Natural killer cell (primary cell): ENCODE measurements around the gene MFSD2B. TPM values are rescaled to one million over a fixed set of nuclear protein-coding genes. Genes with fewer than 3 reads are reported as not detected.

ENCODE experiments used
- ATAC-seq, 3 donors: fragments of 150-1000 bp in 2 of 3; fragments of 200-7000 bp in 1 of 3; cut with Tn5 transposase; 1 replicate in 1 of 3; 2 replicates in 2 of 3; pipeline ENCODE4 v1.10.0; 2021; ENCODE audit warnings: mild to moderate bottlenecking in 2 of 3, moderate library complexity in 2 of 3
- DNase-seq, 2 donors: peaks; one replicate each; pipeline versions ENCODE4 v3.0.0 to v3.0.0-alpha.2; 2013 to 2021; ENCODE audit warnings: mixed read lengths in 1 of 2
- H3K27ac ChIP-seq: one replicate; pipeline ENCODE4 v1.5.1; 2013; ENCODE audit warnings: mild to moderate bottlenecking, low read length
- H3K27me3 ChIP-seq: one replicate; pipeline ENCODE4 v1.6.1; 2013; ENCODE audit warnings: low read length; ENCODE audit not compliant: control insufficient read depth, insufficient read depth
- H3K36me3 ChIP-seq: one replicate; pipeline ENCODE4 v1.6.1; 2013; ENCODE audit warnings: low read length; ENCODE audit not compliant: control insufficient read depth, insufficient read depth
- H3K4me1 ChIP-seq: one replicate; pipeline ENCODE4 v1.6.1; 2013; ENCODE audit warnings: low read length; ENCODE audit not compliant: control insufficient read depth, insufficient read depth
- H3K4me3 ChIP-seq: one replicate; pipeline ENCODE4 v1.5.1; 2013; ENCODE audit warnings: low read length
- H3K9me3 ChIP-seq: one replicate; pipeline ENCODE4 v1.6.1; 2013; ENCODE audit warnings: low read length; ENCODE audit not compliant: control insufficient read depth, insufficient read depth
- H3K27ac Mint-ChIP-seq, 2 donors: one replicate each; pipeline ENCODE4 v1.8.0; 2022; ENCODE audit warnings: mild to moderate bottlenecking in 2 of 2, mixed read lengths in 2 of 2, moderate library complexity in 1 of 2
- H3K27me3 Mint-ChIP-seq, 2 donors: one replicate each; pipeline ENCODE4 v1.8.0; 2022; ENCODE audit warnings: low read depth in 2 of 2, mixed read lengths in 2 of 2
- H3K36me3 Mint-ChIP-seq: one replicate; pipeline ENCODE4 v1.8.0; 2022; ENCODE audit warnings: mixed read lengths
- H3K4me1 Mint-ChIP-seq, 2 donors: one replicate each; pipeline ENCODE4 v1.8.0; 2022; ENCODE audit warnings: mixed read lengths in 2 of 2
- H3K4me3 Mint-ChIP-seq: one replicate; pipeline ENCODE4 v1.8.0; 2022; ENCODE audit warnings: mild to moderate bottlenecking, moderate library complexity, mixed read lengths
- H3K9me3 Mint-ChIP-seq, 2 donors: one replicate each; pipeline ENCODE4 v1.8.0; 2022; ENCODE audit warnings: mixed read lengths in 2 of 2
- CTCF ChIP-seq: fragments of 200-600 bp; IDR thresholded peaks from one replicate; pipeline ENCODE4 v1.8.0; 2022; ENCODE audit warnings: antibody characterized with exemption
- WGBS: methylation state at CpG from one replicate; pipeline ENCODE4 v1.1.7; 2013; ENCODE audit warnings: missing lambda C conversion rate; ENCODE audit not compliant: insufficient coverage; 5-methylcytosine and 5-hydroxymethylcytosine counted together
- intact Hi-C: fragments of 100-400 bp; cut with micrococcal nuclease; formaldehyde crosslinking; loops from one replicate; pipeline ENCODE4 v1.14.2; 2022
- total RNA-seq, 4 donors: library from RNA; stranded (reverse); fragments of 120-200 nt in 1 of 4; gene quantifications; one replicate each; pipeline versions ENCODE4 v1.2.3 to v1.2.4, GENCODE V29; 2013 to 2022

Gene MFSD2B
- total RNA-seq, 3 donors from 2014 or later (not counting 1 experiment from before 2014, with no cell fraction given) = 0.93 to 1.1 TPM; not detected in 1

DNA sequence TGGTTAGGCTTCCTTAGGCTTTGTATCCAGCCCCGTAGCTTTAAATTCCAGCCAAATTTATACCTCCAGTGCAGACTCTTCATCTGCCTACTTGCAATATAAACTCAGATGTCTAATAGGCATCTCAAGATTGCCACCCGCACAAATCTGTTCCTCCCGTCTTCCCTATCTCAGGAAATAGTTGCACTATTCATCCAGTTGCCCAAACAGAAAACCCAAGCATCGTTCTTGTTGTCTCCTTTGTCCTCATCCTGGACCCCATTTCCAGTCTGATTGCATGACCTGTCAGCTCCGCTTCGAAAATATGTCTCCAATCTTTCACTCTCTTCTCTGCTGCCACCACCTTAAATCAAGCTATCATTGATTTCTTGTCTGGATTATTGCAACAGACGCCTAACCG, 41.9 kb downstream of the MFSD2B start:
- 87% methylated on average over 8 of the region's 8 CpGs for whole genome bisulfite sequencing
- no peak overlapping the region for H3K27ac ChIP-seq
- Mint-ChIP-seq H3K36me3 (no peaks in the 10 kb centered on the region), H3K4me1 (peaks cover 11 to 16% of the 10 kb centered on the region in 2 donors), H3K27me3 (no peaks in the 10 kb centered on the region), H3K4me3 (no peak overlapping the region), H3K27ac (no peak overlapping the region), H3K9me3 (no peaks in the 10 kb centered on the region)
- ATAC-seq (no peak), DNase-seq (no peak)
- H3K27me3 ChIP-seq = no peaks in the 10 kb centered on the region
- no peaks in the 10 kb centered on the region for H3K9me3 ChIP-seq
- H3K4me1 ChIP-seq = peaks cover 20% of the 10 kb centered on the region
- H3K36me3 ChIP-seq = no peaks in the 10 kb centered on the region
- no peak overlapping the region for H3K4me3 ChIP-seq
- intact Hi-C loops = no loop called here
- no peak for TF ChIP-seq CTCF

DNA sequence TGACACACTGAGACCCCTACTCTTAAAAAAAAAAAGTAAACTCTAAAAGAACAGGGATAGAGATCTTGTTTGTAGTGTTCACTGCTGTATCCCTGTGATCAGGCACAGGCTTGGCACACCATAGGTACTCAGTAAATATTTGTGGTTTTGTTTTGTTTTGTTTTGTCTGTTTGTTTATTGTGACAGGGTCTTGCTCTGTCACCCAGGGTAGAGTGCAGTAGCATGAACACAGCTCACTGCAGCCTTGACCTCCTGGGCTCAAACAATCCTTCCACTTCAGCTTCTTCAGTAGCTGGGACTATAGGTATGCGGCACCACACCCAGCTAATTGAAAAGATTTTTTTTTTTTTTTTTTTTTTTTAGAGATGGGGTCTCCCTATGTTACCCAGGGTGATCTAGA, 43.1 kb downstream of the MFSD2B start:
- Histone ChIP-seq H3K36me3 (no peaks in the 10 kb centered on the region), H3K4me1 (peaks cover 14% of the 10 kb centered on the region), H3K27ac (no peak overlapping the region), H3K27me3 (no peaks in the 10 kb centered on the region), H3K9me3 (no peaks in the 10 kb centered on the region), H3K4me3 (no peak overlapping the region)
- no CpG with 5 or more reads among the region's 1 CpG for WGBS
- H3K4me3 Mint-ChIP-seq = no peak overlapping the region
- intact Hi-C loops = no loop called here
- no peaks in the 10 kb centered on the region for H3K9me3 Mint-ChIP-seq
- H3K27me3 Mint-ChIP-seq = no peaks in the 10 kb centered on the region
- TF ChIP-seq CTCF = no peak
- H3K36me3 Mint-ChIP-seq = no peaks in the 10 kb centered on the region
- ATAC-seq (no peak), DNase-seq (no peak)
- peaks cover under 1 to 5% of the 10 kb centered on the region in 2 donors for H3K4me1 Mint-ChIP-seq
- no peak overlapping the region for H3K27ac Mint-ChIP-seq

DNA sequence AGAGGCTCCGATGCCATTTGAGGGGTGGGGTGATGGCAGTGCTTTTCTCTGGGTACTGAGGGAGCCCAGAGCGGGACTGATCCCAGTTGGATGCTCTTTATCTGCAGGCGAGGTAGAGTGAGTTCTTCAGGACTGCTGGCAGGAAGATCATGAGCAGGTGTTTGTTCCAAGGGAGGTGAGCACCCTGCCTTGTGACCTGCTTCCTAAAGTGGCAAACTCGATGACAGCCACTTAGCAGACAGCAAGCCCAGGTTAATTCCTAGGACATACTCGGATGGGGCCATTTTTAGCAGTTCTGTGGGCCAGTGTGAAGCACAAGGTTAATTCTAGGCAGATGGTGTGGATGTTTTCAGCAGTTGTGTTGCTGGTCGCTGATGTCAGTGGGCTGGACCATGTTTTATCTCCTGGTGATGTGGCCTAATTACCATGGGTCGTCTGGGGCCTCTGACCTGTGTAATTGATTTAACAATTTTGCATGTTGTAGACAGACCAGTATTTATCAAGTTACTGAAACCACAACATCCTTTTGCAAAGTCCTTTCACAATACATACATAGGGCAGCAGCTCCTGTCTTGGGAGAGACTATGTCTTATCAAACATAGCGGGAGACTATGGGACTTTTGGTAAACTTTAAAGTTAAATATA, 44.6 kb downstream of the MFSD2B start:
- ATAC-seq = no peak
- H3K4me1 ChIP-seq = peaks cover 5% of the 10 kb centered on the region
- no peaks in the 10 kb centered on the region for H3K27me3 ChIP-seq
- no peaks in the 10 kb centered on the region for H3K9me3 Mint-ChIP-seq
- peaks cover 0 to 1% of the 10 kb centered on the region in 2 donors for H3K4me1 Mint-ChIP-seq
- no peak overlapping the region for H3K4me3 Mint-ChIP-seq
- 86% methylated on average over 7 of the region's 8 CpGs for WGBS
- TF ChIP-seq CTCF = no peak
- H3K27ac ChIP-seq = no peak overlapping the region
- no peaks in the 10 kb centered on the region for H3K36me3 Mint-ChIP-seq
- no peaks in the 10 kb centered on the region for H3K36me3 ChIP-seq
- no peaks in the 10 kb centered on the region for H3K9me3 ChIP-seq
- intact Hi-C loops = no loop called here
- H3K27ac Mint-ChIP-seq = no peak overlapping the region
- H3K27me3 Mint-ChIP-seq = no peaks in the 10 kb centered on the region
- no peak for DNase-seq
- no peak overlapping the region for H3K4me3 ChIP-seq

DNA sequence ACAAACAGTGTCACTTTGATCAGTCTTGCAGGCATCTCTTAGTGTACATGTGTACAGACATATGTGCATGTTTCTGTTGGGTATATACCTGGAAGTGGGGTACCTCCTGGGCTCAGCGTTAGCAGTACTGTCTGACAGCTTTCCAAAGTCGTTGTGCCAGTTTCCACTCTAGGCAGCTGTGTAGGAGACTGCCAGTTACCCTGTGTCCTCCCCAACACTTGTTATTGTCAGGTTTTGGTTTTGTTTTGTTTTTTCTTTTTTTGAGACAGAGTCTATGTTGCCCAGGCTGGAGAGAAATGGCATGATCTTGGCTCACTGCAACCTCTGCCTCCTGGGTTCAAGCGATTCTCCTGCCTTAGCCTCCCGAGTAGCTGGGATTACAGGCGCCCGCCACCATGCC, 45.9 kb downstream of the MFSD2B start:
- Histone ChIP-seq H3K36me3 (no peaks in the 10 kb centered on the region), H3K27me3 (no peaks in the 10 kb centered on the region), H3K27ac (no peak overlapping the region), H3K9me3 (no peaks in the 10 kb centered on the region), H3K4me1 (no peaks in the 10 kb centered on the region), H3K4me3 (no peak overlapping the region)
- intact Hi-C loops = no loop called here
- 91% methylated on average over 6 of the region's 6 CpGs for WGBS
- Mint-ChIP-seq H3K4me1 (no peaks in the 10 kb centered on the region), H3K4me3 (no peak overlapping the region), H3K9me3 (no peaks in the 10 kb centered on the region), H3K36me3 (no peaks in the 10 kb centered on the region), H3K27ac (no peak overlapping the region), H3K27me3 (no peaks in the 10 kb centered on the region)
- ATAC-seq (no peak), DNase-seq (no peak)
- no peak for TF ChIP-seq CTCF
